DOHH2 (cell line): Measurements from ENCODE around the gene PPFIA3.

Source experiments
- H3F3A ChIP-seq: fragments of 200-600 bp; sonication (generic), shearing (Covaris generic); 2 replicates; pipeline ENCODE4 v1.6.0; 2016; ENCODE audit warnings: antibody characterized with exemption, mild to moderate bottlenecking; ENCODE audit not compliant: control insufficient read depth, insufficient read depth
- H3K27ac ChIP-seq: fragments of 200-600 bp; sonication (generic); 2 replicates; pipeline ENCODE4 v1.5.1; 2014; ENCODE audit warnings: low read depth, mild to moderate bottlenecking, low read length, moderate library complexity
- H3K27me3 ChIP-seq: fragments of 200-600 bp; sonication (generic); 2 replicates; pipeline ENCODE4 v1.6.1; 2014; ENCODE audit warnings: mild to moderate bottlenecking, low read length, mixed read lengths; ENCODE audit not compliant: control insufficient read depth
- H3K36me3 ChIP-seq: fragments of 200-600 bp; sonication (generic); 2 replicates; pipeline ENCODE4 v1.6.1; 2014; ENCODE audit warnings: mild to moderate bottlenecking, low read length, moderate library complexity, mixed read lengths; ENCODE audit not compliant: control insufficient read depth
- H3K4me1 ChIP-seq: fragments of 200-600 bp; sonication (generic); 2 replicates; pipeline ENCODE4 v1.6.1; 2014; ENCODE audit warnings: mild to moderate bottlenecking, low read length, mixed read lengths; ENCODE audit not compliant: control insufficient read depth
- H3K4me2 ChIP-seq: fragments of 200-600 bp; sonication (generic); 2 replicates; pipeline ENCODE4 v1.6.0; 2014; ENCODE audit warnings: mild to moderate bottlenecking, low read length, moderate library complexity
- H3K4me3 ChIP-seq: fragments of 200-600 bp; sonication (generic); 2 replicates; pipeline ENCODE4 v1.5.1; 2014; ENCODE audit warnings: mild to moderate bottlenecking, low read length, mixed read lengths
- H3K79me2 ChIP-seq: fragments of 200-600 bp; sonication (generic); 2 replicates; pipeline ENCODE4 v1.6.1; 2014; ENCODE audit warnings: mild to moderate bottlenecking, low read length, mixed read lengths; ENCODE audit not compliant: control insufficient read depth
- H3K9me2 ChIP-seq: fragments of 200-600 bp; sonication (generic); replicated peaks from 2 replicates; pipeline ENCODE4 v1.6.1; 2014; ENCODE audit warnings: mild to moderate bottlenecking, low read length, mixed read lengths; ENCODE audit not compliant: control insufficient read depth
- H3K9me3 ChIP-seq: fragments of 200-600 bp; sonication (generic); 2 replicates; pipeline ENCODE4 v1.6.1; 2014; ENCODE audit warnings: antibody characterized with exemption, low read length, mixed read lengths; ENCODE audit not compliant: control insufficient read depth, insufficient read depth
- H4K20me1 ChIP-seq: fragments of 200-600 bp; sonication (generic); 2 replicates; pipeline ENCODE4 v1.6.0; 2014; ENCODE audit warnings: low read depth, mild to moderate bottlenecking, antibody characterized with exemption, low read length, moderate library complexity; ENCODE audit not compliant: control insufficient read depth, insufficient read depth
- CTCF ChIP-seq: fragments of 200-600 bp; sonication (generic); IDR thresholded peaks from one replicate; pipeline ENCODE4 v1.5.1; 2014; ENCODE audit warnings: antibody characterized with exemption, mild to moderate bottlenecking, low read depth, low read length; ENCODE audit not compliant: poor library complexity, severe bottlenecking
- EZH2phosphoT487 ChIP-seq: fragments of 200-600 bp; sonication (generic); IDR thresholded peaks from 2 replicates; pipeline ENCODE4 v1.6.1; 2017; ENCODE audit warnings: borderline replicate concordance, mild to moderate bottlenecking, antibody characterized with exemption, low read length, moderate library complexity, mixed read lengths

The PPFIA3 gene

GRCh38 chr19:49107625-49108459 is 11.5 kb upstream of the PPFIA3 start:
- Histone ChIP-seq H3K79me2 (no peaks in the 10 kb centered on the region), H3F3A (peaks cover 30% of the 10 kb centered on the region), H3K4me3 (no peak overlapping the region), H3K36me3 (peaks cover 68% of the 10 kb centered on the region), H3K27me3 (no peaks in the 10 kb centered on the region), H3K4me2 (no peak overlapping the region), H3K27ac (no peak overlapping the region), H3K4me1 (no peaks in the 10 kb centered on the region), H4K20me1 (peaks cover 15% of the 10 kb centered on the region), H3K9me2 (no peaks in the 10 kb centered on the region), H3K9me3 (no peaks in the 10 kb centered on the region)
- TF ChIP-seq EZH2phosphoT487, result no peak
- no peak for TF ChIP-seq CTCF

- Histone ChIP-seq H3K36me3 (peaks cover 56% of the 10 kb centered on the region), H3K9me3 (no peaks in the 10 kb centered on the region), H3K79me2 (no peaks in the 10 kb centered on the region), H3K27ac (no peak overlapping the region), H3K4me1 (peaks cover 5% of the 10 kb centered on the region), H3F3A (peaks cover 30% of the 10 kb centered on the region), H3K4me2 (no peak overlapping the region), H3K4me3 (no peak overlapping the region), H3K27me3 (no peaks in the 10 kb centered on the region), H4K20me1 (peaks cover 15% of the 10 kb centered on the region), H3K9me2 (no peaks in the 10 kb centered on the region)
- TF ChIP-seq CTCF (no peak), EZH2phosphoT487 (no peak)
These were observed 10.3 kb upstream of the PPFIA3 start for GRCh38 chr19:49109051-49109450.

DNA sequence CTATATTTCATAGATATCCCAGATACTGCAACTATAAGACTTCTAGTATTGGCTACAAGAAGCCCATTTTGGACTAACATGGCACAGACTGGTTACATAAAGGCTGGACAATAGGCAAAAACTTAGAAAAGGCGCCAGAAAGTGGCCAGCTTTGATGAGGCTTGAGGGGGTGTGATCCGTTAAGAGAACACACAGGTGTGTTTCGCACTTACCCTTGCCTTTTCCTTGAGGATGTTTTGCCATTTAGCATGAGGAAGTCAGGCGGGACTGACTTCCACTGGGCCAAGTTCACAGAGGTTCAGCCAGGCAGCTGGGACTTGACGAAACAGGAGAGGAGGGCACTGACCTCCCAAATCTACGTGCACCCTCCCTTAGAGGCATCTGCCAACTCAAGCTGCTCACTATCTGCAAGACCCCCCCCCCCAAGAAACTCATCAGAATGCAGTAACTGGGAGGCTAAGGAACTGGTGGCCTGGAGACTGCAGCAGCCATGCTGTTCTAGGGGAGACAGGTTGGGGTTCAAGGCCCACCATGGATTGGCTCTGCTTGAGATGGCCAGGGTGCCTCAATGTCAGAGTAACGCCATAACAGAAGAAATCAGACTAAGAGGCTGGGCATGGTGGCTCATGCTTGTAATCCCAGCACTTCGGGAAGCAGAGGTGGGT is 9.6 kb upstream of the PPFIA3 start:
- H3K36me3 ChIP-seq, result peaks cover 50% of the 10 kb centered on the region
- H3K4me1 ChIP-seq, result peaks cover 6% of the 10 kb centered on the region

More for the DNA sequence above, 9.6 kb upstream of the PPFIA3 start:
- Histone ChIP-seq H3K4me3 (no peak overlapping the region), H3K79me2 (no peaks in the 10 kb centered on the region), H3K27me3 (no peaks in the 10 kb centered on the region), H3F3A (peaks cover 30% of the 10 kb centered on the region), H3K9me2 (no peaks in the 10 kb centered on the region), H4K20me1 (peaks cover 15% of the 10 kb centered on the region), H3K4me2 (no peak overlapping the region), H3K27ac (no peak overlapping the region), H3K9me3 (no peaks in the 10 kb centered on the region)
- TF ChIP-seq EZH2phosphoT487 (no peak), CTCF (no peak)
